HPDE6-E6E7 (cell line): ENCODE data around the gene TMC7.

Experiments
- DNase-seq: peaks from one replicate; pipeline ENCODE4 v3.0.0; 2011; ENCODE audit warnings: missing footprints; ENCODE audit errors: extremely low spot score

Gene TMC7

DNA sequence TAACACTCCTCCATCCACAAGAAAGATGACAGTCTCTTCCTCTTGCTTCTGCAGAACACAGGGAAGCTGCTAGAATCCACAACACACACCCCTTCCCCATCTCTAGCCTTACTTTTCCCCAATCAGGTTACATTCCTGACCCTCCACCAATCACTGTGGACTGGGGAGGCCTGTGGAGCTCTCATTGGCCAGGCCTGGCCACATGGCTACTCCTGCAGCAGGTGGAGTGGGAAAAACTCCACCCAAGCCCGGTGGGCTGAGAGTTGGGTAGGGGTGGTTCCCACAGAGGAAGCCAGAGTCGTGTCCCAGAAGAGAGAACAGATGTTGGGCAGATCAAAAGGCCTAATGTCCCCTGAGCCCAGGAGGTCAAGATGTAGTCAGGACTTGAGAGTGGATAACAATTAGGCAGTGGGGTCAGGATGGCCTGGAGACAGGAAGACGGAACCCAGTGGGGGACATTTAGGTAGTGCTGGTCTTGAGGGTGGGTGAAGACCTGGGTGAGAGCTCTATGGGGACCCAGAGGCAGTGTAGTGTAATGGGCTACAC, 105.7 kb downstream of the TMC7 start:
- no peak for DNase-seq

DNA sequence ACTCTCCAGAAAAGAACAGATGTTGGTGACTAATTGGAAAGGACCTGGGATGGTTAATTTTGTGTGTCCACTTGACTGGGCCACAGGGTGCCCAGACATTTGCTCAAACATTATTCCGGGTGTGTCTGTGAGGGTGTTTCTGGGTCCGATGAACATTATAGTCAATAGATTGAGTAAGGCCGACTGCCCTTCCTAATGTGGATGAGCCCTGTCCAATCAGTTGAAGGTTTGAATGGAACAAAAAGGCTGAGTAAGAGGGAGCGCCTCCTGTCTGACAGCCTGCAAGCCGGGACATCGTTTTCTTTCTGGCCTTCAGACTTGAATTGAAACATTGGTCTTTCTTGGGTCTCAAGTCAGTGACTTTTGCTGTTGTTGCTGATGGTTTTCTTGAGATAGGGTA, 107.2 kb downstream of the TMC7 start:
- no peak for DNase-seq

DNA sequence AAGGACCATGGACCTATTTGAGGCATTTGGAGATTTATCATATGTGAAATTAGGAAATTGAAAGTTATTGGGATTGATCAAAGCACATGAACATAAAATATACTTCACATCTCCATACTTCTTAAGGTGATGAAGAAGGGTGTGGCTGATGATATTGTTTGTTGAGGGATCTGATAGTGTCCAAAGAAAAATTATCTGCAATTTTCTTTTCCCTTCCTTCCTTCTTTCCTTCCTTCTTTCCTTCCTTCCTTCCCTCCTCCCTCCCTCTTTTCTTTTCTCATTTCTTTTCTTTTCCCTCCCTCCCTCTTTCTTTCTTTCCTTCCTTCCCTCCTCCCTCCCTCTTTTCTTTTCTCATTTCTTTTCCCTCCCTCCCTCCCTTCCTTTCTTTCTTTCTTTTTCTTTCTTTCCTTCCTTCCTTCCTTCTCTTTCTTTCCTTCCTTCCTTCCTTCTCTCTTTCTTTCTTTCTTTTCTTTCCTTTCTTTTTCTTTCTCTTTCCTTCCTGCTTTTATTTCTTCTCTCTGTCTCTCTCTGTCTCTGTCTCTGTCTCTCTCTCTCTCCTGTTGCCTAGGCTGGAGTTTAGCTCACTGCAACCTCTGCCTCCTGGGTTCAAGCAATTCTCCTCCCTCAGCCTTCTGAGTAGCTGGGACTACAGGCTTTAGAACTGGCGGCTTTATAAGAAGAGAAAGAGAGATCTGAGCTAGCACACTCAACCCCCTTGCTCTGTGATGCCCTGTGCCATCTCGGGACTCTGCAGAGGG, 109.1 kb downstream of the TMC7 start:
- DNase-seq: no peak

DNA sequence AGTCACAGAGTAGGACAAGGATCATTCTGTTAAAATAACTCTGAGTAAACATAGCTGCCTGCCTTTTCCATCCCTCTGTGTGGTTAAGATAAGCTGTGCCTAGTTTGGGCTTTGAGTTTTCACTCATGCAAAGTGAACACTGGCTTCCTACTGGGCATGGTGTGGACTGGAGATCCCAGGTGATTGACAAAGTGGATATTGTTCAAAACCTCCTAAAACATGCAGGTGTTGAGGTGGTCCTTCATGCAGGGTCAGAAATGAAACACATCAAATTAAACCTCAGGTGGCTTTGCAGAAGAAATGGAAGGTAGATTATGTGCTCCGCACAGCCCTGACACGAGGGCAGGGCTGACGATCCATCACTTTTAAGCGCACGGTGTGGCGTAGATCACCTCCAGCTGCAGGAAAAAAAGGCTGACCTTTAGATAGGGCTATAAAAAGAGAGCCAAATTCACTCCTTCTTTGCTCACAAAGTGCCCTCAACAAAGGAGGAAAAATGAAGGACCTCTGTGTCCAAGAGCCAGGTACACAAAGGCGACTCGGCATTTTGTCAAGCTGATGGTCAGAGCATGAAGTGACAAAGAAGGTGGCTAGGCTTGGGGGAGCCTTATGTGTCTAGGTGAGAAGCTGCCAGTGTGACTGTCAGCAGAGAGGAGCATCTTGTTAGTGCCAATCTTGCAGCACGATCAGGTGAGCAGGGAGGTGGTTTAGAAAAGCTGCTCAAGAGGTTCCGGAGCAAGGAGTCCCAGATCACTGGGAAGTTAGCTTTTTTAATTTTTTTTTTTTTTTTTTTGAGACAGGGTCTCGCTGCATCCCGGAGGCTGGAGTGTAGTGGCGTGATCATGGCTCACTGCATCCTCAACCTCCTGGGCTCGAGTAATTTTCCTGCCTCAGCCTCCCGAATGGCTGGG, 110.2 kb downstream of the TMC7 start:
- DNase-seq: no peak

DNA sequence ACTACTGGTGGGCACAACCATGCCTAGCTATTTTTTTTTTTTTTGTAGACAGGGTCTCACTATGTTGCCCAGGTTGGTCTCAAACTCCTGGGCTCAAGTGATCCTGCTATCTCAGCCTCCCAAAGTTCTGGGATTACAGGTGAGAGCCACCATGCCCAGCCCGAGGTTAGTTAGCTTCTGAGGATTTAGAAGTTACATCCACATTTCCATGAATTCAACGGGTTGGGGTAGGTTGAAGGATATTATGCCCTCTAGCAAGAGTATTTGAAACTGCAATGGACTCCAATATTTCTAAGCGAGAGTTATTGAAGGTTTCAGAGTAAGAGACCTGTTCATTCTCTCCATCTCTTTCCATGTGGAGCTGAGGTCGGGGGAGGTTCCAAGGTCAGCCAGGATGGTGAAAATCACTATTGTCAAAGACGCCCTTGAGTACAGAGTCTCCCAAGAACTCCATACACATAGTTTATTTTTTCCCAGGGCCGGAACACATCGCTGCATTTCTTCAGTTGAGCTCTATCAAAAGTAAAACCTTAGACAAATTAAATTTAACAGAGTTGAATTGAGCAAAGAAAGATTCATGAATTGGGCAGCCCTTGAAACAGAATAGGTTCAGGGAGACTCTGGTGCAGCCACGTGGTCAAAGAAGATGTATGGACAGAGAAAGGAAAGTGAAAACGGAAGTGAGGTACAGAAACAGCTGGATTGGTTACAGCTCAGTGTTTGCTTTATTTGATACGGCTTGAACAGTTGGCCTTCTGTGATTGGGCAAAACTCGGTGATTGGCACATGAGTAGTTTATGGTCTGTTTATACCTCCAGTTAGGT, 111.0 kb downstream of the TMC7 start:
- DNase-seq: no peak

DNA sequence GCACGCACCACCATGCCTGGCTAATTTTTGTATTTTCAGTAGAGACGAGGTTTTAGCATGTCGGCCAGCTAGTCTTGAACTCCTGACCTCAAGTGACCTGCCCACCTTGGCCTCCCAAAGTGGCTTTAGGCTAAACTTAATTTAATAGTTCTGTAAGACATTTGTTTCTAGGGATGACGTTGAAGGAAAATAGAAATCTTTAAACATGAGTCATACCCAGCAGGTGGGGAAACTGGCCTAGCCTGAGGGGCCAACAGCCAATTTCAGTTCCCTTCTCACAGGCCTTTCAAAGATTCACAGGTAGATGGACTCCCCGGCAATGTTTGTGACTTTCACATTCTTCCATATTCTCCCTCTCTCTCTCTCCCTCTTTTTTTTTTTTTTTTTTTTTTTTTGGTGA, 111.9 kb downstream of the TMC7 start:
- DNase-seq: no peak

DNA sequence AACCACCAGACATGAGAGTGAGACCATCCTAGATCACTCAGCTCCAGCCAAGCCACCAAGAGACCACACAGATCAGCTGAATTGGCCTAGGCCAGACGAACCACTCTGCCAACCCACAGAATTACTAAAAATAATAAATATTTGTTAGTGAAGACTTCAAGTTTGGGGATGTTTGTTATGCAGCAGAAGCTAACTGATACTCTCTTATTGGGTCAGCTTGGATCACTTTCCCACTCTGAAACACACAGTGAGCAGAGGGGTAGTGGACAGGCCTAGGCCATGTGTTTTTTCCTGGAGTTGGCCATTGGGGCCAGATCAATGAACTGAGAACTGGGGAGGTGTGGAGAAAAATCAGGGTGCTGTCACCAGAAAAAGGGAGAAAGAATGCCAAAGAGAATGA, 114.4 kb downstream of the TMC7 start:
- no peak for DNase-seq

DNA sequence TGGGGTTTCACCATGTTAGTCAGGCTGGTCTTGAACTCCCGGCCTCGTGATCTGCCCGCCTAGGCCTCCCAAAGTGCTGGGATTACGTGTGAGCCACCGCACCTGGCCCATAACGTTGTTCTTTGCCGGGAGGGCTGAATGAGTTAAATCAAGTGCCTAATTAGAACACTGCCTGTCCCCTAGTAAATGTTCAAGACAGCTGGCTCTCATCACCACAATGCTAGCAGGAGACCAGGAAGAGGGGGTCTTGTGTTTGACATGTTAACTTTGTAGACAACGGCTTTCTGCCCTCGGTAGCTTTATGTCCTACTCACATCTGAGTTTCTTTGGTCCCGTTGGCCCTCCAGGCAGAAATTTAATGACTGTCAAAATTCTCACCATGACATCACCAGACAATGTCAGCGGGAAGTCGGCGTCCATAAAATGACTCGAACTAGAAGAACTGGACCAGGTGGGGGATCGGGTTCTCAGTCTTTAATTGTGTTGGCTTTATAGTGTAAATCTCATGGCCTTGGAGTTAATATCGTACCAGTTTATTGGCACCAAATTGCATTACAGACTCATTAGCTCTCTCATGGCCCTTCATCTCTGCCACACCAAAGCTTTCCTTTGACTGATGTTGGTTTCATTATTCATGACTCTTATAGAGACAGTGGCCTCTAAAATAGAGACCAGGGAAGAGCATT, 118.6 kb downstream of the TMC7 start:
- DNase-seq: no peak

DNA sequence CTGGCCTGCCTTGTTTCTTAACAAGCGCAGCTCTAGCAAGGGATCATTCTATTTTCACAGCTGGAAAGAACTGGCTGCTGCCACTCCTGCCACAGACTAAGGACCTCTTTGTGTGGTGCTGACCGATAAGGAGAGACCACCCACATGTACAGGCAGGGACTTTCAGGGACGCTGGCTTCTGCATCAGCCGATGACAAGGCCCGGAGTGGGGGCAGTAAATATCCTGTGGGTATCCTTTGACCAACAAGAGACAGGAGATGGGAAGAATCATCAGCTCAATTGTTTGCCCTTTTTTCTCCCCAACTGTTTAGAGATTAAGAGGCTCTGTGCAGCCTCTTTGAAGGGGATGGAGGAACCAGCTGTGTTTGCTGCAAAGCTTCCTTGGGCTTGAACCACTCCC, 120.9 kb downstream of the TMC7 start:
- DNase-seq: no peak

DNA sequence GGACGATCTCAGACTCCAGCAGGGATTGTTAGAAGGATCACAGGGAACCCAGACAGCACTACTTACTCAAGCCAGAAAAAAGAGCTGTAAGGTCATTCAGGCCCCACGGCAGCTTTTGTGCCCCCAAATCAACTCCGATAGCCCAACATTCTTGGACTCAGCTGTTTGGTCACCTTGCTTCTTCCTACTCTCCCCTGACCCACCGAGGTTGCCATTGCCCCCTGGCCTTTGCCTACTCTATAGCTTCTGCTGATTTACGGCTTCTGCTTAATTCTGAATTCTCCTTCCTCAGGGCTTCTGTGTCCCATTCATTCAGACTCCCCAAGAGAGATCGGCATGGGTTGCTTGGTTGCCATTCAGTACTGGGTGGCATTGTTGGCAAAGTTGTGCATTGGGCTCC, 121.4 kb downstream of the TMC7 start:
- DNase-seq: no peak

DNA sequence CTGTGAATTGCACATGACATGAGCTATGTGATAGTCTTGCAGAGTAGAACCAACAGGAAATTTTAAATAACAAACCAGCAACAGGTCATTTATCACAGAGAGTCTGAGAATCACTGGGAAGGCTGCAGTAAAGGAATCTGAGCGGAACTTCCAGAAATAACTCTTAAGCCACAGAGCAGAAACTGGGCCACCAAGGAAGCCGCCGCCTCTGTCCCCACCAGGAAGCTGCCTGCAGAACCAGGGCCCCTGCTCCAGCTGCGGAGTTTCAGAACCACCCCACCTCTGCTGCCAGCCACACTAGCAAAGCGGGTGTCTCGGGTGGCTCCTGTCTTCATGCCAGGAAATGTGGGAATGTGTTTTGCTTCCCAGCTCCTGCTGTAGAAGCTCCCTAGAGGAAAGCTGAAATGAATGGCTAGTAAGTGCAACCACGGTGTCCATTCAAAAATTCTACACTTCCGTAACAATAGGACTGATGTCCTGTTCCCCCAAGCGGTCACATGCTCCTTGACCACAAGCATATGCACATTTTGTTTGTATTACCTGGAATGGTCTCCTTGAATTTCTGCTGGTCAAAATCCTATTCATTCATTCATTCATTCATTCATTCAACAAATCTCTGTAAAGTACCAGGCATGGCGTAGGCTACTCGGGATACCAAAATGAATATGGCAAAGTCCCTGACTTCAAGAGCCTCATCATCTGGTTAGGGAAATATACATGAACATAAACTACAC, 122.3 kb downstream of the TMC7 start:
- no peak for DNase-seq

DNA sequence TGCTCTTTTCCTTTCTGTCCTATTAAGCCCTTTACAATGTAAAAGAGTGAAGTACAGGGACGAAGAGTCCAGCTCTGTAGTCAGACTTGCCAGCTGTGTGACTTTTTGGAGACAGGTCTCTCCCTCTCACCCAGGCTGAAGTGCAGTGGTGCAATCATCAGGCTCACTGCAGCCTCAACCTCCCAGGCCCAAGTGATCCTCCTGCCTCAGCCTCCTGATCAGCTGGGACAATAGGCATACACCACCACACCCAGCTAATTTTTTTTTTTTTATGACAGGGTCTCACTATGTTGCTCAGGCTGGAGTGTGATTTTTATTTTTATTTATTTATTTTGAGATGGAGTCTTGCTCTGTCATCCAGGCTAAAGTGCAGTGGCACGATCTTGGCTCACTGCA, 122.9 kb downstream of the TMC7 start:
- DNase-seq: no peak

DNA sequence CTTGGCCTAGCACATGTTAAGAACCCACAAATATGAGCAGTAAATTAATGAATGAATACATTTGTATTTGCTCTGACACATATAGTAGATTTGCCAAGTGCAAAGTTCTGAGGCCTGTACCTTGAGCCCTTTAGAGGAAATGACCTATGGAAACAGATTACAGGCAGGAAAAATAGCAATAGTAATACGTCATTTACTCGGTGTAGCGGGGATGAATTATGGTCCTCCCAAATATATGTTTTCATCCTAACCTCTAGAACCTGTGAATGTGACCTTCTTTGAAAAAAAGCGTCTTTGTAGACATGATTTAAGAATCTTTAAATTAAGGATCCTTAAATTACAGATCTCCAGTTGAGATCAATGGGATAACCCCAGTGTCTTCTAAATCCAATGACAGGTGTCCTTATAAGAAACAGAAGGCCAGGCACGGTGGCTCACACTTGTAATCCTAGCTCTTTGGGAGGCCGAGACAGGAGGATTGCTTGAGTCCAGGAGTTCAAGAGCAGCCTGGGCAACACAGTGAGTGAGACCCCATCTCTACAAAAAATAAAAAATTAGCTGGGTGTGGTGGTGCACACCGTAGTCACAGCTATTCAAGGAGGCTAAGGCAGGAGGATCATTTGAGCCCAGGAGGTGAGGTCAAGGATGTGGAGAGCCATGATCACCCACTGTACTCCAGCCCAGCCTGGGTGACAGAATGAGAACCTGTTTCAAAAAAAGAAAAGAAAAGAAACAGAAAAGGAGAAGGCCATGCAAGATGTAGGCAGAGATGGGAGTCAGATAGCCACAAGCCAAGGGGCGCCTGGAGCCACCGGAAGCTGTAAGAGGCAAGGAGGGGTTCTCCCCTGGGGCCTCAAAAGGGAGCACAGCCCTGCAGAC, 124.9 kb downstream of the TMC7 start:
- no peak for DNase-seq

DNA sequence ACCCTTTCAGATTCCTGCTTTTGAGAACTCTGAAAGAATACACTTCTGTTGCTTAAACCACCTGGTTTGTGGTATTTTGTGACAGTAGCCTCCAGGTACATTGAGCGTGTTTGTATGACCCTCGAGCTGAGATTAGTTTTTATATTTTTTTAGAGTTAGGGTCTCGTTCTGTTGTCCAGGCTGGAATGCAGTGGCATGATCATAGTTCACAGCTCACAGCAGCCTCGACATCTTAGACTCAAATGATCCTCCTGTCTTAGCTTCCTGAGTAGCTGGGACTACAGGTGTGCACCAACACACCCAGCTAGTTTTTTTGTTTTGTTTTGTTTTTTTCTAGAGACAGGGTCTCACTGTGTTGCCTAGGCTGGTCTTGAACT, 125.5 kb downstream of the TMC7 start:
- no peak for DNase-seq

DNA sequence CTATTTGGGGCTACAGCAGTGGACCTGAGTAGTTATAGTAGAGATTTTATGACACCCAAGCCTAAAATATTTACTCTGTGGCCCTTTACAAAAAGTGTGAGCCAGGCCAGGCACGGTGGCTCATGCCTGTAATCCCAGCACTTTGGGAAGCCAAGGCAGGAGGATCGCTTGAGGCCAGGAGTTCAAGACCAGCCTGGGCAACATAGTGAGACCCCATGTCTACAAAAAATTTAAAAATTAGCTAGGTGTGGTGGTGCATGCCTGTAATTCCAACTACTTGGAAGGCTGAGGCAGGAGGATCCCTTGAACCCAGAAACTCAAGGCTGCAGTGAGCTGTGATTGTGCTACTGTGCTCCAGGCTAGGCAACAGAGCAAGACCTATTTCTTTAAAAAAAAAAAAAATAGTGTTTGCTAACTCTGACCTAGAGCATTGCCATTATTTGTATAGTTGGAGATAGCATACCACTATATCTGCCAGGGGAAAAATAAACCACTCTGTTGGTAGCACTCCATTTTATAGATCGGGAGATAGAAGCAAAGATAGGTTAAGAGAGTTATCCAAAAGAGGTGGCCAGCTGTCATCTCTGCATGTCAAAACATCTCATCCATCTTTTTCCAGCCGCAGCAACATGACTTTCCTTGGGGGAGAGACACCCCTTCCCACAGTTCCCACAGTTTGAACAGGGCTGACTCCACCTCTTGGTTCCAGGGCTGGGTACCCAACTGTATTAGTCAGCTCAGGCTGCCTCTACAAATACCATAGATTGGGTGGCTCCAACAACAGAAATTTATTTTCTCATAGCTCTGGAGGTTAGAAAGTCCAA, 127.0 kb downstream of the TMC7 start:
- no peak for DNase-seq

DNA sequence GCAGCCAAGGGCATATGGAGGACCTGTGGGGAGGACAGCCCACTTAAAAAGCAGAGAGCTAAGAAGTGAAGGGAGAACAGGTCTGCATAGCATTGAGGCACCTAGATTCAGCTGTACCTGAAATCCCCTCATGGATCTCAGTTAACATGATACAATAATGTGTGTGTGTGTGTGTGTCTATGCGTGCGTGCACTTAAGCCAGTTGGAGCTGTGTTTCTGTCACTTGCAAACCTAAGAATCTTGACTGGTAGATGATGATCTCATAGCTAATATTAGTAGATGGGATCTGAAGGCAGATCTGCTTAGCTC, 128.3 kb downstream of the TMC7 start:
- no peak for DNase-seq
